Sigmoid colon (tissue), 7 donors: ENCODE data around the gene RAG1. TPM values are rescaled to one million over a fixed set of nuclear protein-coding genes. Genes with fewer than 3 reads are reported as not detected.

ENCODE experiments used
- DNase-seq: peaks from one replicate; pipeline ENCODE4 v3.0.0-alpha.2; 2019
- H3K27ac ChIP-seq, 4 donors: fragments of 200-600 bp; sonication (generic); one replicate each; pipeline ENCODE4 v1.5.1; 2016 to 2019; ENCODE audit warnings: mild to moderate bottlenecking in 1 of 4
- H3K27me3 ChIP-seq, 3 donors: fragments of 200-600 bp; sonication (generic); one replicate each; pipeline ENCODE4 v1.5.1; 2019; ENCODE audit warnings: mild to moderate bottlenecking in 1 of 3
- H3K36me3 ChIP-seq, 4 donors: fragments of 200-600 bp; sonication (generic); one replicate each; pipeline ENCODE4 v1.5.1; 2016 to 2019
- H3K4me1 ChIP-seq, 4 donors: fragments of 200-600 bp; sonication (generic); one replicate each; pipeline ENCODE4 v1.5.1; 2017 to 2019
- H3K4me3 ChIP-seq, 4 donors: fragments of 200-600 bp; sonication (generic); one replicate each; pipeline ENCODE4 v1.5.1; 2017 to 2019; ENCODE audit warnings: mild to moderate bottlenecking in 2 of 4, moderate library complexity in 1 of 4
- H3K9me3 ChIP-seq, 4 donors: fragments of 200-600 bp in 3 of 4; sonication (generic) in 3 of 4; one replicate each; pipeline versions ENCODE4 v1.5.1 to v1.6.1; 2013 to 2019
- CTCF ChIP-seq, 4 experiments: fragments of 450-650 bp in 3 of 4; fragments of 200-600 bp in 1 of 4; IDR thresholded peaks; one replicate each; pipeline ENCODE4 v1.5.1; 2016 to 2019; ENCODE audit warnings: antibody characterized with exemption in 4 of 4, mild to moderate bottlenecking in 3 of 4, moderate library complexity in 2 of 4
- EP300 ChIP-seq, 4 donors: sonication (generic); formaldehyde crosslinking; IDR thresholded peaks; one replicate each; pipeline ENCODE4 v1.6.1; 2017; ENCODE audit warnings: antibody characterized with exemption in 4 of 4
- POLR2A ChIP-seq, 2 donors: fragments of 450-650 bp; IDR thresholded peaks; one replicate each; pipeline ENCODE4 v1.6.1; 2016; ENCODE audit warnings: antibody characterized with exemption in 2 of 2, mild to moderate bottlenecking in 2 of 2, moderate library complexity in 2 of 2
- POLR2AphosphoS5 ChIP-seq, 4 donors: sonication (generic); formaldehyde crosslinking; IDR thresholded peaks; one replicate each; pipeline ENCODE4 v1.6.1; 2017; ENCODE audit warnings: antibody characterized with exemption in 4 of 4
- WGBS, 2 donors: extraction: QIAGEN DNeasy Blood & Tissue Kit; methylation state at CpG; one replicate each; pipeline ENCODE4 v1.1.7; 2013; 5-methylcytosine and 5-hydroxymethylcytosine counted together
- intact Hi-C: fragments of 100-400 bp; cut with DNase I; formaldehyde crosslinking; loops from one replicate; pipeline ENCODE4 v1.15.1; 2023
- polyA plus RNA-seq, 3 donors: library from polyadenylated mRNA; stranded (reverse); fragments of 200-250 nt; gene quantifications; one replicate each; pipeline ENCODE4 v1.2.3, GENCODE V29; 2013
- total RNA-seq, 4 donors: library from RNA; depleted of rRNA; stranded (reverse); fragments of >200 nt; gene quantifications; one replicate each; pipeline ENCODE4 v1.1.0, GENCODE V29; 2016
- donor health status: healthy with polysubstance abuse.
- donor health status: Bipolar disorder and iron deficiency.
- donor health status: healthy.

RAG1 gene
- total and polyA plus RNA-seq, 7 donors = 0.22 to 1.6 (median 0.66) TPM

DNA sequence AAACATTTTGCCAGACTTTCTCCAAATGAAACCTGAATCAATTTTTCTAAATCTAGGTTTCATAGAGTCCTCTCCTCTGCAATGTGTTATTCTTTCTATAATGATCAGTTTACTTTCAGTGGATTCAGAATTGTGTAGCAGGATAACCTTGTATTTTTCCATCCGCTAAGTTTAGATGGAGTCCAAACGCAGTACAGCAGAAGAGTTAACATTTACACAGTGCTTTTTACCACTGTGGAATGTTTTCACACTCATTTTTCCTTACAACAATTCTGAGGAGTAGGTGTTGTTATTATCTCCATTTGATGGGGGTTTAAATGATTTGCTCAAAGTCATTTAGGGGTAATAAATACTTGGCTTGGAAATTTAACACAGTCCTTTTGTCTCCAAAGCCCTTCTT, 9.6 kb downstream of the RAG1 start:
- Histone ChIP-seq H3K27ac (peak overlapping the region; percentile 28 to 70 (median 51)), H3K9me3 (no peaks in the 10 kb centered on the region), H3K27me3 (no peaks in the 10 kb centered on the region), H3K36me3 (no peaks in the 10 kb centered on the region), H3K4me3 (no peak overlapping the region), H3K4me1 (peaks cover 0 to 26% (median 14%) of the 10 kb centered on the region in 4 donors)
- no peak for DNase-seq
- TF ChIP-seq POLR2A (IDR thresholded peaks at IDR 0.05) = no peak
- intact Hi-C loops = no loop called here
- 62 to 76% methylated on average over 2 of the region's 2 CpGs for WGBS, 2 donors

DNA sequence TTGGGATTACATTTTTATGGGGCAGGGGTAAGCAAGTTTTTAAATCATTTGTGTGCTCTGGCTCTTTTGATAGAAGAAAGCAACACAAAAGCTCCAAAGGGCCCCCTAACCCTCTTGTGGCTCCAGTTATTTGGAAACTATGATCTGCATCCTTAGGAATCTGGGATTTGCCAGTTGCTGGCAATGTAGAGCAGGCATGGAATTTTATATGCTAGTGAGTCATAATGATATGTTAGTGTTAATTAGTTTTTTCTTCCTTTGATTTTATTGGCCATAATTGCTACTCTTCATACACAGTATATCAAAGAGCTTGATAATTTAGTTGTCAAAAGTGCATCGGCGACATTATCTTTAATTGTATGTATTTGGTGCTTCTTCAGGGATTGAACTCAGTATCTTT, 10.1 kb downstream of the RAG1 start:
- peak overlapping the region; percentile 28 to 70 (median 51) for H3K27ac ChIP-seq
- DNase-seq = no peak
- intact Hi-C loops = no loop called here
- H3K27me3 ChIP-seq = no peaks in the 10 kb centered on the region
- TF ChIP-seq EP300 (IDR thresholded peaks at IDR 0.05) (no peak), CTCF (IDR thresholded peaks at IDR 0.05) (no peak), POLR2AphosphoS5 (IDR thresholded peaks at IDR 0.05) (no peak), POLR2A (IDR thresholded peaks at IDR 0.05) (no peak)
- WGBS, 2 donors = 70 to 74% methylated on average over 2 of the region's 2 CpGs
- no peaks in the 10 kb centered on the region for H3K36me3 ChIP-seq
- H3K9me3 ChIP-seq = no peaks in the 10 kb centered on the region
- H3K4me1 ChIP-seq = peaks cover 0 to 26% (median 14%) of the 10 kb centered on the region in 4 donors
- no peak overlapping the region for H3K4me3 ChIP-seq

DNA sequence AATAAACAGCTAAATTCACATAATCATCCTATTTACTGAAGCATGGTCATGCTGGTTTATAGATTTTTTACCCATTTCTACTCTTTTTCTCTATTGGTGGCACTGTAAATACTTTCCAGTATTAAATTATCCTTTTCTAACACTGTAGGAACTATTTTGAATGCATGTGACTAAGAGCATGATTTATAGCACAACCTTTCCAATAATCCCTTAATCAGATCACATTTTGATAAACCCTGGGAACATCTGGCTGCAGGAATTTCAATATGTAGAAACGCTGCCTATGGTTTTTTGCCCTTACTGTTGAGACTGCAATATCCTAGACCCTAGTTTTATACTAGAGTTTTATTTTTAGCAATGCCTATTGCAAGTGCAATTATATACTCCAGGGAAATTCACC, 10.7 kb downstream of the RAG1 start:
- intact Hi-C loops = no loop called here
- Histone ChIP-seq H3K36me3 (no peaks in the 10 kb centered on the region), H3K9me3 (no peaks in the 10 kb centered on the region), H3K4me3 (no peak overlapping the region), H3K27me3 (no peaks in the 10 kb centered on the region), H3K27ac (peak overlapping the region in 2 of 4 donors; percentile 62 to 70), H3K4me1 (peaks cover 0 to 26% (median 14%) of the 10 kb centered on the region in 4 donors)
- no peak for DNase-seq
- TF ChIP-seq POLR2AphosphoS5 (IDR thresholded peaks at IDR 0.05) (no peak), CTCF (IDR thresholded peaks at IDR 0.05) (no peak), POLR2A (IDR thresholded peaks at IDR 0.05) (no peak), EP300 (IDR thresholded peaks at IDR 0.05) (no peak)
- WGBS, 2 donors = 71 to 78% methylated on average over 1 of the region's 1 CpG

- Histone ChIP-seq H3K27ac (no peak overlapping the region), H3K9me3 (no peaks in the 10 kb centered on the region), H3K27me3 (no peaks in the 10 kb centered on the region), H3K36me3 (no peaks in the 10 kb centered on the region), H3K4me1 (peaks cover 0 to 24% (median 13%) of the 10 kb centered on the region in 4 donors), H3K4me3 (no peak overlapping the region)
- WGBS, 2 donors = 90% methylated on average over 2 of the region's 2 CpGs
- TF ChIP-seq CTCF (IDR thresholded peaks at IDR 0.05) = no peak
- no peak for TF ChIP-seq POLR2AphosphoS5 (IDR thresholded peaks at IDR 0.05)
- no peak for TF ChIP-seq EP300 (IDR thresholded peaks at IDR 0.05)
- no peak for TF ChIP-seq POLR2A (IDR thresholded peaks at IDR 0.05)
- DNase-seq = no peak
- intact Hi-C loops = no loop called here
Measured at GRCh38 chr11:36581536-36581935, 13.7 kb downstream of the RAG1 start.

DNA sequence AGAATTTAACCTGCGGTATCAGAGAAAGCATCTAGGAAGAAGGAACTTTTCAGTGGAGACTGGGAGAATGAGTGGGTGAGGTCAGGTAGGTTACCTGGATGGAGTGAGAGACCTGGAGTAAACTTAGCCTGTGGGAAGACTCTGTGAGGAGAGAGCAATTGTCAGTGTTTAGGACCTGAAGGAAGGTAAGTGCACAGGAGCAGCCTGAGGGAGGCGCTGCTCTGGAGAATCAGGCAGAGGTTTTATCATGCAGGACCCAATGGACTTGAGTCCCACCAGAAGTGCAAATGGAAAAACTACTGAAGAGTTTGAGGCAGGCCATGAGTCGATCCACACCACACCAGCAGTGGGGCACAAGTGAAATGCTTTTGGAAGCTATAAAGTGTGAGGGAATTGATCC, 15.9 kb downstream of the RAG1 start:
- Histone ChIP-seq H3K9me3 (no peaks in the 10 kb centered on the region), H3K4me1 (peaks cover 0 to 2% (median 2%) of the 10 kb centered on the region in 4 donors), H3K36me3 (no peaks in the 10 kb centered on the region), H3K27ac (no peak overlapping the region), H3K4me3 (no peak overlapping the region), H3K27me3 (no peaks in the 10 kb centered on the region)
- DNase-seq = no peak
- 63 to 72% methylated on average over 3 of the region's 3 CpGs for WGBS, 2 donors
- intact Hi-C loops = no loop called here
- TF ChIP-seq CTCF (IDR thresholded peaks at IDR 0.05) = no peak
- TF ChIP-seq EP300 (IDR thresholded peaks at IDR 0.05) = no peak
- no peak for TF ChIP-seq POLR2AphosphoS5 (IDR thresholded peaks at IDR 0.05)
- no peak for TF ChIP-seq POLR2A (IDR thresholded peaks at IDR 0.05)
